Bronchial epithelial cell (primary cell): Measurements from ENCODE around the gene LRRC28. TPM values are rescaled to one million over a fixed set of nuclear protein-coding genes. Genes with fewer than 3 reads are reported as not detected.

Experiments
- DNase-seq: peaks from one replicate; pipeline ENCODE4 v3.0.0-alpha.2; 2010; ENCODE audit warnings: low read depth
- FAIRE-seq: peaks from 2 replicates; lab custom pipeline; 2011; peaks lifted over from hg19 to GRCh38; lab: Jason Lieb, UNC
- H3K27me3 ChIP-seq: 2 replicates; pipeline ENCODE4 v1.5.1; 2011; ENCODE audit warnings: low read length; ENCODE audit not compliant: control insufficient read depth, insufficient read depth
- H3K36me3 ChIP-seq: 2 replicates; pipeline ENCODE4 v1.5.1; 2011; ENCODE audit warnings: low read length; ENCODE audit not compliant: control insufficient read depth, insufficient read depth
- H3K4me3 ChIP-seq: 2 replicates; pipeline ENCODE4 v1.5.1; 2011; ENCODE audit warnings: mild to moderate bottlenecking, low read depth, low read length, control low read depth
- total RNA-seq: library from RNA; depleted of rRNA; stranded (reverse); fragments of >200 nt; gene quantifications from 2 replicates; pipeline ENCODE4 v1.2.1, GENCODE V29; 2014
- TF ChIP-seq, protein P1 (sequence below): IDR thresholded peaks from 2 replicates; pipeline ENCODE4 v1.5.1; 2011; ENCODE audit warnings: mild to moderate bottlenecking, moderate library complexity, low read length, control low read depth, inconsistent platforms; ENCODE audit not compliant: insufficient read depth, severe bottlenecking

Gene LRRC28
- total RNA-seq, 1 donor from 2014 or later: 15.8 TPM

DNA sequence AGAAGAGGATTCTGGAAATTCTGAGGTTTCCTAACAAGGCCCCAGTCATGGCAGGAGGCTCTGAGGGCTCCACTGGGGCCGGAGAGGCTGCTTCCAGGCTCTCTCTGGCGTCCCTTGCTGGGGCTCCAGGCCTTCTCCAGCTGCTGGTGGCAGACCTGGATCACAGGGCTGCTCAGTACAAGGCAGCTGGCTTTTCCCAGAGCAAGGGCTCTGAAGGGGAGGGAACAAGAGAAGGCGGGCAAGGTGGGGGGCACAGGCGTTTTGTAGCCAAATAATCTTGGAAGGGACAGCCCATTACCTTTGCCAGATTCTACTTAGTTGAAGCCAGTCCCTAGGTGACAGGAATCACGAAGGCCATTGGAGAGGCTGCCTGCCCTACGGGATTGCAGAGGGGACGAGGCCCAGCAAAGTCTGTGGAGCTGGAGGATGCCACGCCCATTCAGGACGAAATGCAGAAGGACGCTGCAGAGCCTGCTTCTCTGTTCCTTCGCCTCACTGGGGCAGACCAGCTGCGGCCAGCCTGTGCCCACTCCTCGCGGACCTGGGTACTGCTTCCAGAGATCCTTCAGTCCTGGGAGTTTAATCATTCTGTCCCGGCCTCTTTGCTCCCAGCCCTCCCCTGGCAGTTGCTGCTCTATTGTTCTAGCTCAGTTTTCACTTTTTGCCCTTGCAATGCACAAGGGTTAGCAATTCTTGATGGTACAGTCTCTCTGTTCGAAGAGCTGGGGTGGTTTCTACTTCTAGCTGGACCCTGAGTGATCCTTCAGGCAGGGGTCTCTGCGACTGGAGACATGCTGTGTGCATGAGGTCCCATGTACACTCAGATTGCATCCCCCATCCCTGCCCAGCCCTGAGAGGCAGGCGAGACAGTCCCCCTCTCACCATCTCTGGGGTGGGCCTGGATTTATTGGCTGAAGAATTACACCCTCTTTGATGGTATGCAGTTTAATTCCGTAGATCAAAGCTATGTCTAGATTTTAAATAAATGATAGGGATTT is 165.2 kb downstream of the LRRC28 start:
- TF ChIP-seq, protein P1, sequence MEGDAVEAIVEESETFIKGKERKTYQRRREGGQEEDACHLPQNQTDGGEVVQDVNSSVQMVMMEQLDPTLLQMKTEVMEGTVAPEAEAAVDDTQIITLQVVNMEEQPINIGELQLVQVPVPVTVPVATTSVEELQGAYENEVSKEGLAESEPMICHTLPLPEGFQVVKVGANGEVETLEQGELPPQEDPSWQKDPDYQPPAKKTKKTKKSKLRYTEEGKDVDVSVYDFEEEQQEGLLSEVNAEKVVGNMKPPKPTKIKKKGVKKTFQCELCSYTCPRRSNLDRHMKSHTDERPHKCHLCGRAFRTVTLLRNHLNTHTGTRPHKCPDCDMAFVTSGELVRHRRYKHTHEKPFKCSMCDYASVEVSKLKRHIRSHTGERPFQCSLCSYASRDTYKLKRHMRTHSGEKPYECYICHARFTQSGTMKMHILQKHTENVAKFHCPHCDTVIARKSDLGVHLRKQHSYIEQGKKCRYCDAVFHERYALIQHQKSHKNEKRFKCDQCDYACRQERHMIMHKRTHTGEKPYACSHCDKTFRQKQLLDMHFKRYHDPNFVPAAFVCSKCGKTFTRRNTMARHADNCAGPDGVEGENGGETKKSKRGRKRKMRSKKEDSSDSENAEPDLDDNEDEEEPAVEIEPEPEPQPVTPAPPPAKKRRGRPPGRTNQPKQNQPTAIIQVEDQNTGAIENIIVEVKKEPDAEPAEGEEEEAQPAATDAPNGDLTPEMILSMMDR: no peak
- FAIRE-seq (no peak), DNase-seq (no peak)
- Histone ChIP-seq H3K36me3 (no peaks in the 10 kb centered on the region), H3K27me3 (no peaks in the 10 kb centered on the region), H3K4me3 (no peak overlapping the region)

GRCh38 chr15:99421172-99421656 is 169.9 kb downstream of the LRRC28 start:
- Histone ChIP-seq H3K27me3 (no peaks in the 10 kb centered on the region), H3K4me3 (no peak overlapping the region), H3K36me3 (no peaks in the 10 kb centered on the region)
- DNase-seq (peak; percentile 28), FAIRE-seq (no peak)
- TF ChIP-seq, protein P1: no peak

GRCh38 chr15:99421758-99422157 is 170.5 kb downstream of the LRRC28 start:
- Histone ChIP-seq H3K27me3 (no peaks in the 10 kb centered on the region), H3K36me3 (no peaks in the 10 kb centered on the region), H3K4me3 (no peak overlapping the region)
- DNase-seq (no peak), FAIRE-seq (no peak)
- TF ChIP-seq, protein P1: no peak

DNA sequence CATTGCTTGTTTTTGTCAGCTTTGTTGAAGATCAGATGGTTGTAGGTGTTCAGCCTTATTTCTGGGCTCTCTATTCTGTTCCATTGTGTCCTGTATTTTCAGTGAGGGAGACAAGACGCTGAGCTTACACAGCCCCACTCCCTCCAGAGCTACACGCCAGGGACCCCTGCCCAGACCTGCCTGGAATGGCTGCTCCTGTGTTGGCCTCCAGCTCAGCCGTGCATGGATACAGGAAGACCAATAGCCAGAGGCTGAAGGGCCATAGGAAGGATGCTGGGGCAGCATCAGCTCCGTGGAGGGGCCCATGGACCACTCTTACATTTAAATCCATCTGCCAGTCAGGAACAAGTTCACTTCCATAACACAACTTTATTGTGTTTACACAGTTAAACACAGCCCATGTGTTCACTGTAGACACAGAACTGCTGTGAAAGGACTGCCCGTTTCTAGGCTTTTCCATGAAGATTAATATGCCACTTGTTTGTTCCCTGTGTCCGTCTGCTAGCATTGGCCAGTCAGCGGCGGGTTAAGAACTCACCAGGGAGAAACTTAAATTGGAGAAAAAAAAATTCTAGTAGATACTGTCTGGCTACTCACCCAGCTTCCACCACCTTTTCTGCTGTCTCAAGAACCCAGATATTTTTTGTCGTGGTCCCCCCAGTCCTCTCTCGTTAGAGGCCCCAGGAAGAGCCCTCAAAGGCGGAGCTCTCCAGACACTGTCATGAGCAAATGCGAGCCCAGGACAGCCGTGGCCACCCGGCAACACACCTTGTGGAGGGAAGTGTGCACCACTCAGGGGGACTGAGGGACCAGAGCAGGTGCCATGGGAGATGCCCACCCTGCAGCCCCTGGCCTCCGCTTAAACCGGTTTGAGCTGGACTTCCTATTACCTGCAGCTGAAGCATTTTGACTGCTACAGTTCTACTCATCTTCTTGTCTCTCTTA is 172.2 kb downstream of the LRRC28 start:
- TF ChIP-seq, protein P1: no peak
- no peak overlapping the region for H3K4me3 ChIP-seq
- DNase-seq (no peak), FAIRE-seq (no peak)
- H3K27me3 ChIP-seq: no peaks in the 10 kb centered on the region
- H3K36me3 ChIP-seq: no peaks in the 10 kb centered on the region

GRCh38 chr15:99424131-99424571 is 172.9 kb downstream of the LRRC28 start:
- H3K36me3 ChIP-seq: no peaks in the 10 kb centered on the region
- TF ChIP-seq, protein P1: no peak
- FAIRE-seq: no peak

More at GRCh38 chr15:99424131-99424571, 172.9 kb downstream of the LRRC28 start:
- H3K27me3 ChIP-seq: no peaks in the 10 kb centered on the region
- DNase-seq: no peak
- no peak overlapping the region for H3K4me3 ChIP-seq
